Activated naive CD8-positive, alpha-beta T cell treated with anti-CD3 and anti-CD28 coated beads, Interleukin-2, amount 50 U/mL, for 24 hours (primary cell): Measurements from ENCODE around the gene FLT3LG.
"Not testable (repeated sequence)": the region's sequence is repeated elsewhere in the genome, so short reads cannot be mapped to it uniquely, and the experiment has no call there.

ENCODE experiments used
- ATAC-seq: fragments of 150-1000 bp; cut with Tn5 transposase; one replicate; pipeline ENCODE4 v1.10.0; 2021
- DNase-seq: peaks from one replicate; pipeline ENCODE4 v3.0.0; 2021
- H3K27ac Mint-ChIP-seq: one replicate; pipeline ENCODE4 v1.8.0; 2021; ENCODE audit warnings: mild to moderate bottlenecking, mixed read lengths
- H3K27me3 Mint-ChIP-seq: one replicate; pipeline ENCODE4 v1.8.0; 2021; ENCODE audit warnings: mixed read lengths
- H3K36me3 Mint-ChIP-seq: one replicate; pipeline ENCODE4 v1.8.0; 2021; ENCODE audit warnings: low read depth, mixed read lengths
- H3K4me1 Mint-ChIP-seq: one replicate; pipeline ENCODE4 v1.8.0; 2021; ENCODE audit warnings: mixed read lengths
- H3K4me3 Mint-ChIP-seq: one replicate; pipeline ENCODE4 v1.8.0; 2021; ENCODE audit warnings: mild to moderate bottlenecking, moderate library complexity, mixed read lengths
- H3K9me3 Mint-ChIP-seq: one replicate; pipeline ENCODE4 v1.8.0; 2021; ENCODE audit warnings: mixed read lengths

Gene FLT3LG

DNA sequence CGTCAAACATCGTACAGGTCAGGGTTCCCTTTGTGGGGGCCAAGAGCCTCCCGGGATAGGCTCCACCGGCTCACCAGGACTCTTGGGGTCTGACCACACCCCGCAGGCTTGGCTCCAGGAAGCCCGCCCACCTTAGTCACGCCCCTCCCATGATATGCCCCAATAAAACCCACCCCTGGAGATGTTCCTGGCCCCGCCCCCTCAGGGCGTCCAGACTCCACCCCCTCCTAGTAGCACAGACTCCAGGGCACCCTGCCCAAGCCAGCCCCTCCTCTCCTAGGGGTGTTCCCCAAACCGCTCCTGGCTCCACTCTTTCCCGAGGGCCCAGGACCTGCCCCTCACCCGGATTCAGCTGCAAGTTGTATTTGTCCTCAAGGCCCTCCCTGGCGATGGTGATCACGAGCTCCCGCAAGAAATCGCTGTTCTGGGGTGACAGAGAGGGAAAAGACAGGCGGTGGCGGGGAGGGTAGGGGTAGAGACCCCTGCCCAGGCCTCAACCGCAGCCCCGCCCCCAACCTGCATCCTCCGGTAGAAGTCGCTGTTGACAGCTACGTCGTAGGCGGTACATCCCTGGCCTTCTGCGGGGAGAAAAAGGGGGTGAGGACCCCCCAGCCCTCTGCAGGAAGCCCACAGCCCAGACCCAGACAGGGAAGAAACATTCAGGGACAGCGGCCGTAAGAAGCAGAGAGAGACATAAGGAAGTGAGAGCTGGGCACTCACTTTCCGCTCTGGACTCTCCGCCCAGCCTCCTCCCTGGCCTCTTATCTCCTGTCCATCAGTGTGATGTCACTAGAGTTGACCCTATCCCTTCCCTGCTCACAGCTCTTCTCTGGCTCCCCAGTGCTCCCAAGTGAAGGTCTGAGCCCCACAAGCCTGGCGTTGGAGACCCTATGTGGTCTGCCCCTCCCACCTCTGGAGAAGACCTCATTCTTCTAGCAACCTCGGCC lies 26.3 kb upstream of the FLT3LG start:
- H3K27me3 Mint-ChIP-seq = peaks cover under 1% of the 10 kb centered on the region
- H3K27ac Mint-ChIP-seq = no peak overlapping the region
- peaks cover 45% of the 10 kb centered on the region for H3K4me1 Mint-ChIP-seq
- ATAC-seq = no peak
- H3K9me3 Mint-ChIP-seq = no peaks in the 10 kb centered on the region
- no peak overlapping the region for H3K4me3 Mint-ChIP-seq
- peak; percentile 58 for DNase-seq
- peaks cover 32% of the 10 kb centered on the region for H3K36me3 Mint-ChIP-seq

DNA sequence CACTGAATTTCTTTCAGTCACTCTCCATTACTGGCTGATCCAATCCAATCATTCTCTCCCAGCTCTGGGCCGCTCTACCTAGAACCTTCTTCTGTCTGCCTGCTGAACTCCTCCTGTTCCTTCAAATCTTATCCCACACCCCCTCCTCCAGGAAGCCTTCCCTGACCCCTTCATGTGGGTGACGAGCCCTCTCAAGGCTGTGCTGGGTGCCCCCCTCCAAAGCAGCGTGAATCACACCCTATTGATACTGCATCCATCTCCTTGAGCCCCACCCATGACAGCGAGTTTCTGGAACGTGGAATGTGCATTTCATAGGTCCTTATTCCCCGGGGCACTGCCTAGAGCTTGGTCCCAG lies 25.6 kb upstream of the FLT3LG start:
- no peak overlapping the region for H3K4me3 Mint-ChIP-seq

DNA sequence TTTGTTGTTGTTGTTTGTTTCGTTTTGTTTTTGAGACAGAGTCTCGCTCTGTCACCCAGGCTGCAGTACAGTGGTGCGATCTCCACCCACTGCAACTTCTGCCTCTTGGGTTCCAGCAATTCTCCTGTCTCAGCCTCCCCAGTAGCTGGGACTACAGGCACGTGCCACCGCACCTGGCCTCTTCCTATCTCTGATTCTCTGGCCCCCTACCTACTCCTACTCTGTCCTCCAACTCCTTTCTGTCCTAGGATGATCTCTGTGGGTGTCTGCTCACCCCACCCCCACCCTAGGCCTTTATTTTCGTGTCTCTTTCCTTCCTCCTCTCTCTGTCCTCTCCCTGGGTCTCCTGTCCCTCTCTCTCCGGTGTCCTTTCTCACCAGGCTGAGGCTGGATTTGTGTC lies 23.6 kb upstream of the FLT3LG start:
- Mint-ChIP-seq H3K27ac (peak overlapping the region; percentile 95), H3K4me3 (peak overlapping the region; percentile 97), H3K4me1 (peaks cover 47% of the 10 kb centered on the region), H3K9me3 (no peaks in the 10 kb centered on the region), H3K27me3 (no peaks in the 10 kb centered on the region), H3K36me3 (peaks cover 34% of the 10 kb centered on the region)
- DNase-seq (no peak), ATAC-seq (no peak)

More for the DNA sequence above, 25.6 kb upstream of the FLT3LG start:
- Mint-ChIP-seq H3K36me3 (peaks cover 34% of the 10 kb centered on the region), H3K9me3 (no peaks in the 10 kb centered on the region), H3K4me1 (peaks cover 49% of the 10 kb centered on the region), H3K27ac (peak overlapping the region; percentile 31), H3K27me3 (no peaks in the 10 kb centered on the region)
- DNase-seq = no peak
- ATAC-seq = no peak

DNA sequence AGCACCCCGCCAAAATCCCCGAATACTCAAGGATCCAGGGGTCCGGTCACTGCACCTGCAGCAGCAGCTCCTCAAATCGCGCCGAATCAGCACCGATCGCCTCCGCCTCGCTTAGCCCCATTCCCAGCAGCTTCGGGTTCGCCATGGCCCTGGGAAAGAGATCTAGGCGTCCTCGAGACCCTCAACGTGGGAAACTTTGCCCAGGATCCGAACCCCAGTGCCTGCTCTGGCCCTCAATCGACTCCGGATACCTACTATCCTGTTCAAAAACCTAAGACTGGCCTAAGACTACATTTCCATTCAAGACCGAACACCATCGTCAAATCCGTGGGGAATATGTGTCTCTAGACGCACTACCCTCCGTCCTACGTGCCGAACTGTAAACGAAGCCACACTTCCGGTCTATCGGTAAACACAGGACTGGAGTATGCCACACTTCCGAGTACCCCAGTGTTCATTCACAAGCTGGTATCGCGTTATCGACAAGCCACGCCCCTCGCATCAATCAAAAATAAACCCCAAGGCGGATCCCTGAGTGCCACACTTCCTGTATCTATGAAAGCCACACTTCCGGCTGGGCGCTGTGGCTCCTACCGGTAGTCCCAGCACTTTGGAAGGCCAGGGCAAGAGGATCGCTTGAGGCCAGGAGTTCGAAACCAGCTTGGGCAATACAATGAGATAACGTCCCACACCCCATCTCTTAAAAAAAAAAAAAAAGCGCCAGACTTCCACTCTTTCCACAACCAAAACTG lies 22.4 kb upstream of the FLT3LG start, which contains the start of gene PIH1D1:
PIH1D1 (minus strand) TSS at position 385 of the 752 bp plus-strand sequence; CDS start at position 145, 240 bp downstream.
- Mint-ChIP-seq H3K4me3 (peak within 1 kb of the TSS; percentile 97), H3K27me3 (no peaks in the 10 kb centered on the region), H3K36me3 (peaks cover 32% of the 10 kb centered on the region), H3K27ac (peak within 1 kb of the TSS; percentile 95), H3K4me1 (peaks cover 53% of the 10 kb centered on the region), H3K9me3 (no peaks in the 10 kb centered on the region)
- peak; percentile 75 for ATAC-seq
- DNase-seq = peak; percentile 93

DNA sequence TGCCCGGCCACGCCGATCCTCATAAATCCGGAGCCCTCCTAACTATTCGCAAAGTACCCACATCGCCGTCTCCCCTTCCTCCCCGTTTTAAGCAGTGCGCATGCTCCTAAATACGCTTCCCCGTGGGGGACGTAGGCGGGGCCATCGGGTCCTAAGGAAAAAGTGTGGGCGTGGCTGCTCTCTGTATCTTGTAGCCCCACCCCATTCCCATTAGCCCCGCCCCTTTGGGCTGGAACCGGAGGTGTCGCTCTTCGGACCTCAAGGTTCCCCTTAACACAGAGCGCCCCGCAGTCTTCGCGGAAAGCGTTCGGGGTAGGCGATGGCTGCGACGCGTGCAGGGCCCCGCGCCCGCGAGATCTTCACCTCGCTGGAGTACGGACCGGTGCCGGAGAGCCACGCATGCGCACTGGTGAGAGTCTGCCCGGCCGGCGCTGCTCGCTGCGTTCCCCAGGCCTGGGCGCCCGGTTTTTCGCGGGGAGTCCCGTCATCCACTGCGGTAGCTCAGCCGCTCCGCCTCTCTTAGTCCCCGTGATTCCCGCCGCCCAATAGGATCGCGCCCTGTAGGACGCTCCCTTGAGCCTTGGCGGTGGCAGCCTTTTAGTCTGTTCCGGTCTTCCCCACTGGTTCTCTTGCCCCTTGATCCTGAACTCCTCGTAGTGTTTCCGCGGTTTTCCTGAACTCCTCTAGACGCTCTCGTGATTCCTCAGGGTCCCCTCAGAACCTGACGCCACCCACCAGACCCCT lies 20.8 kb upstream of the FLT3LG start, which contains the start of gene ALDH16A1:
ALDH16A1 (plus strand) TSS at position 213 of the 744 bp plus-strand sequence; CDS start at position 320, 107 bp downstream.
- peaks cover 30% of the 10 kb centered on the region for H3K36me3 Mint-ChIP-seq
- peak within 1 kb of the TSS; percentile 95 for H3K27ac Mint-ChIP-seq
- ATAC-seq (peak; percentile 93), DNase-seq (peak; percentile 98)
- peaks cover 52% of the 10 kb centered on the region for H3K4me1 Mint-ChIP-seq
- H3K27me3 Mint-ChIP-seq = no peaks in the 10 kb centered on the region
- no peaks in the 10 kb centered on the region for H3K9me3 Mint-ChIP-seq
- peak within 1 kb of the TSS; percentile 97 for H3K4me3 Mint-ChIP-seq

DNA sequence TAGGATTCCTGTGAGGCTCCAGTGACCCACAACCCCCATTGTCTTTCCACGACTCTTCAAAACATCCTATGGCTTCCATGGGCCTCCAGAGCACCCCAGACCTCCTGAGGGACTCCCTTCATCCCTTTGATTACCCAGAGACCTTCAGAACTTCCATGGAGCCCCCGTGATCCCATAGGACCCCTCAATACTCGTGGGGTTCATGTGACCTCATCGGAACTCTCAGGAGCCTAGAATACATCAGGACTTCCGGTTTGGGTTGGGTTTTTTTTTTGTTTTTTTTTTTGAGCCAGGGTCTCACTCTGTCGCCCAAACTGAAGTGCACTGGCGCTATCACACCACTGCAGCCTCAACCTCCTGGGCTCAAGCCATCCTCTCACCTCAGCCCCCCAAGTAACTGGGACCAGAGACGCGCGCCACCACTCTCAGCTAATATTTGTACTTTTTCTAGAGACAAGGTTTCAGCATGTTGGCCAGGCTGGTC lies 20.2 kb upstream of the FLT3LG start:
- H3K4me3 Mint-ChIP-seq = peak overlapping the region; percentile 97
- DNase-seq (no peak), ATAC-seq (no peak)
- no peaks in the 10 kb centered on the region for H3K27me3 Mint-ChIP-seq
- no peaks in the 10 kb centered on the region for H3K9me3 Mint-ChIP-seq
- peaks cover 49% of the 10 kb centered on the region for H3K4me1 Mint-ChIP-seq
- peaks cover 24% of the 10 kb centered on the region for H3K36me3 Mint-ChIP-seq
- peak overlapping the region; percentile 95 for H3K27ac Mint-ChIP-seq

DNA sequence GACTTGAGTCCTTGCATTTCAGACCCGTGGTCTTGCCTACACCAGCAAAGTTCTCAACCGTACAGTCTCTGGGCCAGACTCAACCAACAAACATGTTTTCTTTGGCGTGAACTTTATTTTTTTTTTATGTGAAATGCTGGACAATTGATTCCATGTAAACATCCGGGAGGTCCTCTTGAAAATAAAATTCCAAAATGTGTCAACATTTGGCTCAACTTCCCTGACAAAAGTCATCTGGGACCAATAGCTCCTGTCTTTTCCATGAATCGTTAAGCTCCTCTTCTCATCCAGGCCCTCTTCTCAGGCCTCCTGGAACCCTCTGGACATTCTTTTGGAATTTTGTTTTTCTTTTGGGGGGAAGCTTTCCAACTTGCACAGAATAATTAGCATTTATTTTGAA lies 18.2 kb upstream of the FLT3LG start:
- Mint-ChIP-seq H3K27ac (no peak overlapping the region), H3K36me3 (peaks cover 16% of the 10 kb centered on the region), H3K9me3 (no peaks in the 10 kb centered on the region), H3K4me1 (peaks cover 33% of the 10 kb centered on the region), H3K4me3 (peak overlapping the region; percentile 4), H3K27me3 (no peaks in the 10 kb centered on the region)
- DNase-seq = no peak
- no peak for ATAC-seq

DNA sequence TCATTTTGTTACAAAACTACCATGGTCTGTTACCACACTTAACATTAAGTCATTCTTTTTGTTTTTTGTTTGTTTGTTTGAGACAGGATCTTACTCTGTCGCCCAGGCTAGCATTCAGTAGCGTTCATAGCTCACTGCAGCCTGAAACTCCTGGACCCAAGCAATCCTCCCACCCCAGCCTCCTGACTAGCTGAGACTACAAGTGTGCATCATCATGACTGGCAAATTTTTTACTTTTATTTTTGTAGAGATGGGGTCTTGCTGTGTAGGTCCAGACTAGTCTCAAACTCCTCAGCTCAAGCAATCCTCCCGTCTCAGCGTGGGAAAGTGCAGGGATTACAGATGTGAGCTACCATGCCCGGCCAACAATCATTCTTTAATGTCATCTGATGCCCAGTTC lies 17.7 kb upstream of the FLT3LG start:
- H3K4me3 Mint-ChIP-seq = no peak overlapping the region
- ATAC-seq (no peak), DNase-seq (no peak)
- no peaks in the 10 kb centered on the region for H3K27me3 Mint-ChIP-seq
- no peaks in the 10 kb centered on the region for H3K9me3 Mint-ChIP-seq
- H3K4me1 Mint-ChIP-seq = peaks cover 30% of the 10 kb centered on the region
- peaks cover 14% of the 10 kb centered on the region for H3K36me3 Mint-ChIP-seq
- peak overlapping the region; percentile 35 for H3K27ac Mint-ChIP-seq

DNA sequence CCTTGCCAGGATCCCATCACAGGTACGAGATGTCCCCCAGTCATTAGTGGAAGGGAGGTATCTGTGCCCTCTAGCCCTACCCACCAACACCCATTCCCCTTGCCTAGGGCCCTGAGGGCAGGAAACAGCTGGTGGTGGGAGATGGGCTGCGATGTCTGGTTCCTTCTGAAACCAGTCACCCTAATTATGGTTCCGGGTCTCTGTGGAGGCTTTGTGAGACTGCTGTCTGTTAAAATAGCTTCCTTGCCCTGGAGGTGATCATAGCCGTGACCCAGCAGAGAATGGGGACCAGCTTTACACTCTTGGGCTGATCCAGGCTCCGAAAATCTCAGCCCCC lies 15.5 kb upstream of the FLT3LG start:
- Mint-ChIP-seq H3K36me3 (peaks cover 9% of the 10 kb centered on the region), H3K27me3 (no peaks in the 10 kb centered on the region), H3K27ac (no peak overlapping the region), H3K4me3 (no peak overlapping the region), H3K9me3 (no peaks in the 10 kb centered on the region), H3K4me1 (peaks cover 15% of the 10 kb centered on the region)
- DNase-seq (no peak), ATAC-seq (no peak)

DNA sequence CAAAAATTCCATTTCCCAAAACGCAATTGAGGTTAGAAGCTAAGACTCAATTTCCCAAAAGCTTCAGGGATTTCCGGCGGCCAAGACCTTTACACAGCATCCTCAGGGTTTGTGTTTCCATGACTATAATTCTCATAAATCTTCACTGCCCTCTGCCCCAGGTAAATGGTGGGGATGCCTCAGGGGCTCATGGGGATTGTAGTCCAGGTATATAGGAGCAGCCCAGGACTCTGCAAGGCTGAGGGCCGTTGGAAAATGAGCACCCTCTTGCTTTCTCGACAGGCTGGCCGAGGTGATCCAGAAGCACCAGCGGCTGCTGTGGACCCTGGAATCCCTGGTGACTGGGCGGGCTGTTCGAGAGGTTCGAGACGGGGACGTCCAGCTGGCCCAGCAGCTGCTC lies 14.6 kb upstream of the FLT3LG start:
- ATAC-seq (no peak), DNase-seq (no peak)
- Mint-ChIP-seq H3K4me1 (peaks cover 10% of the 10 kb centered on the region), H3K36me3 (peaks cover 9% of the 10 kb centered on the region), H3K27me3 (no peaks in the 10 kb centered on the region), H3K9me3 (no peaks in the 10 kb centered on the region), H3K27ac (no peak overlapping the region), H3K4me3 (no peak overlapping the region)

DNA sequence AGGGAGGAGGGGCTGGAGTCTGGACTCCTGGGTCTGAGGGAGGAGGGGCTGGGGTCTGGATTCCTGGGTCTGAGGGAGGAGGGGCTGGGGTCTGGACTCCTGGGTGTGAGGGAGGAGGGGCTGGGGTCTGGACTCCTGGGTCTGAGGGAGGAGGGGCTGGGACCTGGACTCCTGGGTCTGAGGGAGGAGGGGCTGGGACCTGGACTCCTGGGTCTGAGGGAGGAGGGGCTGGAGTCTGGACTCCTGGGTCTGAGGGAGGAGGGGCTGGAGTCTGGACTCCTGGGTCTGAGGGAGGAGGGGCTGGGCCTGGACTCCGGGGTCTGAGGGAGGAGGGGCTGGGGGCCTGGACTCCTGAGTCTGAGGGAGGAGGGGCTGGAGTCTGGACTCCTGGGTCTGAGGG lies 12.9 kb upstream of the FLT3LG start:
- ATAC-seq, H3K36me3 Mint-ChIP-seq, H3K4me3 Mint-ChIP-seq, DNase-seq, H3K9me3 Mint-ChIP-seq, H3K27me3 Mint-ChIP-seq, H3K4me1 Mint-ChIP-seq, H3K27ac Mint-ChIP-seq: not testable (repeated sequence)

DNA sequence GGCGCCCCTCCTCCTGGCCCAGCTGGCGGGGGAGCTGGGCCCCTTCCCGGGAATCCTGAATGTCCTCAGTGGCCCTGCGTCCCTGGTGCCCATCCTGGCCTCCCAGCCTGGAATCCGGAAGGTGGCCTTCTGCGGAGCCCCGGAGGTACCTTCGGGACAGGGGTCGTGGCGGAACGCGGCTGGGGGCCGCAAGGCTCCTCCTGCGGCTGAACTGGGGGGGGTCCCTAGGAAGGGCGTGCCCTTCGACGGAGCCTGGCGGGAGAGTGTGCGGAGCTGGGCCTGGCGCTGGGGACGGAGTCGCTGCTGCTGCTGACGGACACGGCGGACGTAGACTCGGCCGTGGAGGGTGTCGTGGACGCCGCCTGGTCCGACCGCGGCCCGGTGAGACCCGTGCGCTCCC lies 12.4 kb upstream of the FLT3LG start:
- Mint-ChIP-seq H3K27ac (no peak overlapping the region), H3K4me1 (no peaks in the 10 kb centered on the region), H3K27me3 (no peaks in the 10 kb centered on the region), H3K4me3 (no peak overlapping the region), H3K36me3 (peaks cover 7% of the 10 kb centered on the region), H3K9me3 (no peaks in the 10 kb centered on the region)
- DNase-seq (no peak), ATAC-seq (no peak)

DNA sequence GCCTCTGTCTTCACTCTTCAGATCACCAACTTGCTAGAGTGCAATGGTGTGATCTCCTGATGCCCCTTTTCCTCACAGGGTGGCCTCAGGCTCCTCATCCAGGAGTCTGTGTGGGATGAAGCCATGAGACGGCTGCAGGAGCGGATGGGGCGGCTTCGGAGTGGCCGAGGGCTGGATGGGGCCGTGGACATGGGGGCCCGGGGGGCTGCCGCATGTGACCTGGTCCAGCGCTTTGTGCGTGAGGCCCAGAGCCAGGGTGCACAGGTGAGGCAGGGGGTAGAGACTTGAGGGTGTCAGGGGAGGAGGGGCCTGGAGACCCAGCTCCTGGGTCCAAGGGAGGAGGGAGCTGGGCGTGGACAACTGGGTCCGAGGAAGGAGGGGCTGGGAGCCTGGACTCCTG lies 11.5 kb upstream of the FLT3LG start:
- Mint-ChIP-seq H3K4me1 (peaks cover 2% of the 10 kb centered on the region), H3K36me3 (peaks cover 5% of the 10 kb centered on the region), H3K9me3 (no peaks in the 10 kb centered on the region), H3K27me3 (no peaks in the 10 kb centered on the region), H3K4me3 (no peak overlapping the region), H3K27ac (no peak overlapping the region)
- ATAC-seq (no peak), DNase-seq (no peak)

DNA sequence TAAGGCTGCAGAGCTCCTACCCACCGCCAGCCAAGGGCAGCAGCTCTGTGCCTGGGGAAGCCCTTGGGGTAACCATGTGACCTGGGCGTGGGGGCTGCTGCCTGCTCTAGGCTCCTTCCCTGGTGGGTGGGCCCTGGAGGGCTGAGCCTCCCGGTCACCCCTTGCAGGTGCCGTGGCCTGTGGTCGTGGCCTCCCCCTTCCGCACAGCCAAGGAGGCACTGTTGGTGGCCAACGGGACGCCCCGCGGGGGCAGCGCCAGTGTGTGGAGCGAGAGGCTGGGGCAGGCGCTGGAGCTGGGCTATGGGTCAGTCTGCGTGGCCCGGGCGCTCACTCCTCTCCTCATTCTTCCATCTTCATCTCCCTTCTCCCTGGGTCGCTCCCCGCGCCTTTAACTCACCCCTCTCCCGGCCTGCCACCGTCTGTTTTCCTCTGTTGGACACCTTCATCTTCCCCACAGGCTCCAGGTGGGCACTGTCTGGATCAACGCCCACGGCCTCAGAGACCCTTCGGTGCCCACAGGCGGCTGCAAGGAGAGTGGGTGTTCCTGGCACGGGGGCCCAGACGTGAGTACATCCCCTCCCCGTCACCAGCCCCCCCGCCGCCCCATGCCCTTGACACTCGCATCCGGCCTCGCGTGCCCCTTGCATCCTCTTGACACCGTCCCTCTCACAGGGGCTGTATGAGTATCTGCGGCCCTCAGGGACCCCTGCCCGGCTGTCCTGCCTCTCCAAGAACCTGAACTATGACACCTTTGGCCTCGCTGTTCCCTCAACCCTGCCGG lies 9.9 kb upstream of the FLT3LG start:
- DNase-seq = no peak
- no peaks in the 10 kb centered on the region for H3K27me3 Mint-ChIP-seq
- H3K4me1 Mint-ChIP-seq = peaks cover 18% of the 10 kb centered on the region
- H3K9me3 Mint-ChIP-seq = no peaks in the 10 kb centered on the region
- no peak overlapping the region for H3K27ac Mint-ChIP-seq
- peaks cover 6% of the 10 kb centered on the region for H3K36me3 Mint-ChIP-seq
- no peak overlapping the region for H3K4me3 Mint-ChIP-seq
- ATAC-seq = no peak
